ENCODE measurements around the gene PIGX. TPM values are rescaled to one million over a fixed set of nuclear protein-coding genes. Genes with fewer than 3 reads are reported as not detected.

Gene PIGX
- 49.7 and 52.1 TPM in 2 replicates for total RNA-seq

- Mint-ChIP-seq H3K27me3 (ENCODE audit: insufficient read depth) (no peaks in the 10 kb centered on the region), H3K4me1 (ENCODE audit: low read depth) (peaks cover 49% of the 10 kb centered on the region), H3K4me3 (peak within 1 kb of the TSS; percentile 90), H3K27ac (peak within 1 kb of the TSS; percentile 98), H3K9me3 (no peaks in the 10 kb centered on the region), H3K36me3 (ENCODE audit: low read depth) (peaks cover 5% of the 10 kb centered on the region)
- DNase-seq (ENCODE audit: low spot score), result peak; percentile 91
- intact Hi-C loops (cut with micrococcal nuclease), result loop anchor here (1.0 to 10.0 kb wide), 10 partner anchors 15 to 1167 kb away; partner anchors contain the start of genes FBXO45, NCBP2, PAK2 and PPP1R2
Observed at GRCh38 chr3:196711838-196712513, at the start of gene PIGX, which contains the start of gene CEP19. PIGX (plus strand) TSS chr3:196712377. CEP19 (minus strand) TSS chr3:196712250; CDS start chr3:196708657, 3,593 bp downstream.

GRCh38 chr3:196662711-196663571 lies 49.2 kb upstream of the PIGX start:
- no peak overlapping the region for H3K27ac Mint-ChIP-seq
- intact Hi-C loops (cut with micrococcal nuclease), result no loop called here
- H3K36me3 Mint-ChIP-seq (ENCODE audit: low read depth), result peaks cover 8% of the 10 kb centered on the region
- DNase-seq (ENCODE audit: low spot score), result no peak
- H3K9me3 Mint-ChIP-seq, result no peaks in the 10 kb centered on the region
- no peaks in the 10 kb centered on the region for H3K27me3 Mint-ChIP-seq (ENCODE audit: insufficient read depth)
- no peaks in the 10 kb centered on the region for H3K4me1 Mint-ChIP-seq (ENCODE audit: low read depth)
- no peak overlapping the region for H3K4me3 Mint-ChIP-seq

GRCh38 chr3:196666001-196666867 lies 45.9 kb upstream of the PIGX start:
- Mint-ChIP-seq H3K9me3 (no peaks in the 10 kb centered on the region), H3K27ac (no peak overlapping the region), H3K27me3 (ENCODE audit: insufficient read depth) (peaks cover 3% of the 10 kb centered on the region), H3K36me3 (ENCODE audit: low read depth) (peaks cover 6% of the 10 kb centered on the region), H3K4me3 (no peak overlapping the region), H3K4me1 (ENCODE audit: low read depth) (peaks cover 12% of the 10 kb centered on the region)
- DNase-seq (ENCODE audit: low spot score), result no peak
- intact Hi-C loops (cut with micrococcal nuclease), result no loop called here

GRCh38 chr3:196667056-196667825 lies 44.9 kb upstream of the PIGX start:
- H3K36me3 Mint-ChIP-seq (ENCODE audit: low read depth), result peaks cover 4% of the 10 kb centered on the region
- H3K27me3 Mint-ChIP-seq (ENCODE audit: insufficient read depth), result peaks cover 3% of the 10 kb centered on the region
- H3K4me1 Mint-ChIP-seq (ENCODE audit: low read depth), result peaks cover 18% of the 10 kb centered on the region
- intact Hi-C loops (cut with micrococcal nuclease), result no loop called here
- no peak overlapping the region for H3K27ac Mint-ChIP-seq
- no peak for DNase-seq (ENCODE audit: low spot score)
- H3K4me3 Mint-ChIP-seq, result no peak overlapping the region
- no peaks in the 10 kb centered on the region for H3K9me3 Mint-ChIP-seq

GRCh38 chr3:196670339-196670738 lies 41.8 kb upstream of the PIGX start:
- peak overlapping the region; percentile 14 for H3K27ac Mint-ChIP-seq
- DNase-seq (ENCODE audit: low spot score), result no peak
- peaks cover 18% of the 10 kb centered on the region for H3K4me1 Mint-ChIP-seq (ENCODE audit: low read depth)
- H3K36me3 Mint-ChIP-seq (ENCODE audit: low read depth), result peaks cover 2% of the 10 kb centered on the region
- peaks cover 3% of the 10 kb centered on the region for H3K27me3 Mint-ChIP-seq (ENCODE audit: insufficient read depth)
- intact Hi-C loops (cut with micrococcal nuclease), result no loop called here
- H3K9me3 Mint-ChIP-seq, result no peaks in the 10 kb centered on the region
- peak overlapping the region; percentile 31 for H3K4me3 Mint-ChIP-seq

GRCh38 chr3:196673632-196674031 lies 38.5 kb upstream of the PIGX start:
- Mint-ChIP-seq H3K36me3 (ENCODE audit: low read depth) (no peaks in the 10 kb centered on the region), H3K27ac (no peak overlapping the region), H3K4me3 (no peak overlapping the region), H3K9me3 (no peaks in the 10 kb centered on the region), H3K27me3 (ENCODE audit: insufficient read depth) (no peaks in the 10 kb centered on the region), H3K4me1 (ENCODE audit: low read depth) (peaks cover 35% of the 10 kb centered on the region)
- intact Hi-C loops (cut with micrococcal nuclease), result no loop called here
- DNase-seq (ENCODE audit: low spot score), result no peak

GRCh38 chr3:196677353-196677752 lies 34.8 kb upstream of the PIGX start:
- intact Hi-C loops (cut with micrococcal nuclease), result no loop called here
- Mint-ChIP-seq H3K4me1 (ENCODE audit: low read depth) (peaks cover 18% of the 10 kb centered on the region), H3K36me3 (ENCODE audit: low read depth) (peaks cover 2% of the 10 kb centered on the region), H3K27me3 (ENCODE audit: insufficient read depth) (peaks cover 2% of the 10 kb centered on the region), H3K4me3 (no peak overlapping the region), H3K27ac (no peak overlapping the region), H3K9me3 (no peaks in the 10 kb centered on the region)
- DNase-seq (ENCODE audit: low spot score), result no peak

- DNase-seq (ENCODE audit: low spot score), result no peak
- peak overlapping the region; percentile 58 for H3K27ac Mint-ChIP-seq
- H3K27me3 Mint-ChIP-seq (ENCODE audit: insufficient read depth), result peaks cover 2% of the 10 kb centered on the region
- intact Hi-C loops (cut with micrococcal nuclease), result no loop called here
- H3K4me3 Mint-ChIP-seq, result peak overlapping the region; percentile 39
- H3K9me3 Mint-ChIP-seq, result peaks cover 2% of the 10 kb centered on the region
- peaks cover 4% of the 10 kb centered on the region for H3K36me3 Mint-ChIP-seq (ENCODE audit: low read depth)
- peaks cover 18% of the 10 kb centered on the region for H3K4me1 Mint-ChIP-seq (ENCODE audit: low read depth)
Observed at GRCh38 chr3:196677931-196678330, 34.2 kb upstream of the PIGX start.

GRCh38 chr3:196684548-196685407 lies 27.4 kb upstream of the PIGX start:
- Mint-ChIP-seq H3K9me3 (peaks cover 4% of the 10 kb centered on the region), H3K4me1 (ENCODE audit: low read depth) (peaks cover 29% of the 10 kb centered on the region), H3K27ac (peak overlapping the region; percentile 9), H3K36me3 (ENCODE audit: low read depth) (peaks cover 7% of the 10 kb centered on the region), H3K4me3 (peak overlapping the region; percentile 1), H3K27me3 (ENCODE audit: insufficient read depth) (peaks cover 2% of the 10 kb centered on the region)
- DNase-seq (ENCODE audit: low spot score), result peak; percentile 47
- intact Hi-C loops (cut with micrococcal nuclease), result loop anchor here (1.0 kb wide), 4 partner anchors 10 to 147 kb away; partner anchors contain the start of gene NRROS

- Mint-ChIP-seq H3K27me3 (ENCODE audit: insufficient read depth) (no peaks in the 10 kb centered on the region), H3K9me3 (peaks cover 4% of the 10 kb centered on the region), H3K27ac (no peak overlapping the region), H3K36me3 (ENCODE audit: low read depth) (peaks cover 7% of the 10 kb centered on the region), H3K4me1 (ENCODE audit: low read depth) (peaks cover 29% of the 10 kb centered on the region), H3K4me3 (no peak overlapping the region)
- intact Hi-C loops (cut with micrococcal nuclease), result no loop called here
- no peak for DNase-seq (ENCODE audit: low spot score)
Observed at GRCh38 chr3:196686436-196686835, 25.7 kb upstream of the PIGX start.

- Mint-ChIP-seq H3K4me3 (no peak overlapping the region), H3K27me3 (ENCODE audit: insufficient read depth) (no peaks in the 10 kb centered on the region), H3K27ac (no peak overlapping the region), H3K4me1 (ENCODE audit: low read depth) (peaks cover 29% of the 10 kb centered on the region), H3K36me3 (ENCODE audit: low read depth) (peaks cover 1% of the 10 kb centered on the region), H3K9me3 (no peaks in the 10 kb centered on the region)
- no peak for DNase-seq (ENCODE audit: low spot score)
- intact Hi-C loops (cut with micrococcal nuclease), result no loop called here
Observed at GRCh38 chr3:196688349-196688748, 23.8 kb upstream of the PIGX start.

Measured in activated T-helper 1 cell treated with anti-CD3 and anti-CD28 coated beads, Interleukin-12 subunit alpha, Interleukin-12 subunit beta, Interleukin-2, Interleukin-4 antibody, amounts not matched to agents 30 ng/mL and 10 ng/mL and 1 ng/mL, durations not matched to agents 14 hours and 24 hours and 36 hours (primary cell).